Measurements from ENCODE around the gene SPINT1.
A peak's percentile ranks its signal among the peaks of the same experiment; 100 is the strongest.

Gene SPINT1

GRCh38 chr15:40843885-40844695 lies at the start of gene SPINT1:
TSS of gene SPINT1 (plus strand) at chr15:40844048. CDS start at chr15:40844555, 507 bp downstream.
- DNase-seq = peak; percentile 57

GRCh38 chr15:40796041-40796440 lies 47.8 kb upstream of the SPINT1 start:
- no peak for DNase-seq

GRCh38 chr15:40796512-40796911 lies 47.3 kb upstream of the SPINT1 start:
- peak; percentile 33 for DNase-seq

- no peak for DNase-seq
Measured at GRCh38 chr15:40799523-40799922, 44.3 kb upstream of the SPINT1 start.

GRCh38 chr15:40803076-40803475 lies 40.8 kb upstream of the SPINT1 start:
- DNase-seq = no peak

GRCh38 chr15:40803688-40804087 lies 40.2 kb upstream of the SPINT1 start:
- no peak for DNase-seq

GRCh38 chr15:40806672-40807027 lies 37.2 kb upstream of the SPINT1 start:
- DNase-seq = no peak

GRCh38 chr15:40807028-40807887 lies 36.6 kb upstream of the SPINT1 start, which contains the start of the genes DNAJC17 and ZFYVE19:
TSS of gene DNAJC17 (minus strand) at chr15:40807473. CDS start at chr15:40807446, 27 bp downstream.
TSS of gene ZFYVE19 (plus strand) at chr15:40807089. CDS start at chr15:40807590, 501 bp downstream.
- peak; percentile 99 for DNase-seq

- no peak for DNase-seq
Measured at GRCh38 chr15:40807888-40808461, 35.9 kb upstream of the SPINT1 start.

GRCh38 chr15:40808861-40809450 lies 34.9 kb upstream of the SPINT1 start:
- no peak for DNase-seq

- no peak for DNase-seq
Measured at GRCh38 chr15:40812721-40813425, 31.0 kb upstream of the SPINT1 start.

GRCh38 chr15:40815042-40815698 lies 28.7 kb upstream of the SPINT1 start:
- peak; percentile 33 for DNase-seq

GRCh38 chr15:40819048-40819447 lies 24.8 kb upstream of the SPINT1 start:
- DNase-seq = no peak

GRCh38 chr15:40821195-40821594 lies 22.7 kb upstream of the SPINT1 start:
- no peak for DNase-seq

- no peak for DNase-seq
Measured at GRCh38 chr15:40823572-40824343, 20.1 kb upstream of the SPINT1 start.

GRCh38 chr15:40825661-40826422 lies 18.0 kb upstream of the SPINT1 start:
- DNase-seq = no peak

GRCh38 chr15:40826423-40827075 lies 17.3 kb upstream of the SPINT1 start:
- DNase-seq = no peak

- no peak for DNase-seq
Measured at GRCh38 chr15:40828447-40829036, 15.3 kb upstream of the SPINT1 start, which contains the start of gene PPP1R14D. TSS of gene PPP1R14D (minus strand) at chr15:40828708. CDS start at chr15:40828641, 67 bp downstream.

GRCh38 chr15:40829115-40829514 lies 14.7 kb upstream of the SPINT1 start:
- DNase-seq = no peak

All from suppressor macrophage treated with lipopolysaccharide for 4 hours (primary cell).